ENCODE results near the gene IL2RA. TPM values are rescaled to one million over a fixed set of nuclear protein-coding genes. Genes with fewer than 3 reads are reported as not detected.

The IL2RA gene
- total and polyA plus RNA-seq, 9 of the 15 experiments (the other 6 are each of a cell fraction or from before 2014, with no cell fraction given) = 0.95 TPM; not detected in 8

DNA sequence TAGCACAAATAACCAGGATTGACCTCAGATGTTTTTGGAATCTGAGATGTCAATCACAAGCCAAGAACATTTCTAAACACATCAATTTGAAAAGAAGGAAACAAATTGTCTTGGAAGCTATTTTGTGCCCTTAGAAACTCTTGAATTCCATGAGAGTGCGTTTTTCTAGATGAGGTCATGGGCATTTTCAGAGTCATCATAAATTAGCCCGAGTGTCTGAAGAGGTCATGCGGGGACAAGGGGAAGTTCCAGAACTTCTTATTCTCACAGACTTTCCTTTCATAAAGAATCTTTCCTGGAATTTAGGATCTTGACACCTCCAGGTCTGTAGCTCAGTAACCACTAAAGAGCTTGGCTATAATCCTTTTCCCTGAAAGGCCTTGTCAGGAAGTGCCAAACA, 28.2 kb downstream of the IL2RA start:
- BruUV-seq (replicated peaks) = no TSS peak
- Histone ChIP-seq H3K36me3 (ENCODE audit: control insufficient read depth, insufficient read depth, low read length) (no peaks in the 10 kb centered on the region), H3K27me3 (ENCODE audit: control insufficient read depth in 2 of 2, insufficient read depth in 2 of 2, low read length in 2 of 2) (peaks cover 3 to 12% of the 10 kb centered on the region in 2 experiments; a peak in 3 of 5 replicates), H3K9ac (ENCODE audit: insufficient read depth in 1 of 2, low read depth in 2 of 2, low read length in 2 of 2) (no peak overlapping the region), H3K4me3 (no peak overlapping the region), H2AFZ (ENCODE audit: low read depth, low read length) (peak overlapping the region; percentile 38; the same call in 1 of the 2 replicates), H4K20me1 (replicated peaks; ENCODE audit: control insufficient read depth, insufficient read depth, low read length) (no peaks in the 10 kb centered on the region), H3K4me2 (ENCODE audit: insufficient read depth, low read length) (no peak overlapping the region), H3K79me2 (ENCODE audit: control insufficient read depth, insufficient read depth, low read length) (no peaks in the 10 kb centered on the region), H3K9me3 (replicated peaks; ENCODE audit: control insufficient read depth, insufficient read depth, low read depth, low read length) (no peaks in the 10 kb centered on the region), H3K9me1 (ENCODE audit: control insufficient read depth, insufficient read depth, low read length) (no peaks in the 10 kb centered on the region), H3K27ac (ENCODE audit: extremely low read depth, low read depth, low read length) (peak overlapping the region; percentile 36; the same call in 1 of the 3 replicates), H3K4me1 (replicated peaks in 1 of 2; ENCODE audit: control insufficient read depth in 2 of 2, insufficient read depth in 2 of 2, low read length in 2 of 2) (peaks cover 5 to 6% of the 10 kb centered on the region in 2 experiments; a peak in 3 of 5 replicates)
- in situ Hi-C loops (cut with MboI) (no loop called here), intact Hi-C loops (cut with micrococcal nuclease) (no loop called here)
- FAIRE-seq (no peak), DNase-seq (ENCODE audit: extremely low read depth in 1 of 4, low spot score in 3 of 4) (peak in 1 of 4 experiments; percentile 21), ATAC-seq (peak; percentile 59; the same call in 2 of the 3 replicates)
- POLR2A ChIA-PET = interaction anchor here (0.6 to 0.7 kb wide), 2 partner anchors 44 to 48 kb away, joined by 3 read pairs; no protein-coding TSS in a partner anchor
- CTCF ChIA-PET (ENCODE audit: low intra/inter-chr PET ratio) = interaction anchor here (1.1 kb wide), 1 partner anchor 55 kb away, joined by 6 read pairs; the partner anchor contains the start of gene RBM17
- 0% methylated on average over 3 of the region's 3 CpGs for WGBS (ENCODE audit: insufficient coverage, low coverage, missing lambda C conversion rate)
- TF ChIP-seq ZNF764 (CRISPR knock-in tag; IDR thresholded peaks at IDR 0.05; ENCODE audit: low read depth) (no peak), ZNF316 (IDR thresholded peaks at IDR 0.05) (peak; percentile 93), NCOA2 (IDR thresholded peaks at IDR 0.05; ENCODE audit: partially characterized antibody in 2 of 2) (peak in 1 of 2 experiments; percentile 16), HNRNPL (IDR thresholded peaks at IDR 0.05; ENCODE audit: low read depth, low read length) (no peak), LARP7 (IDR thresholded peaks at IDR 0.05) (no peak), DIDO1 (tag; IDR thresholded peaks at IDR 0.05; ENCODE audit: low read depth) (no peak), NR1H2 (CRISPR knock-in tag; IDR thresholded peaks at IDR 0.05) (no peak), MAFG (tag; conservative IDR thresholded peaks at IDR 0.05) (peak; percentile 93), NCOA6 (IDR thresholded peaks at IDR 0.05) (no peak), MCM3 (IDR thresholded peaks at IDR 0.05) (no peak), KLF16 (IDR thresholded peaks at IDR 0.05) (no peak), RBM22 (IDR thresholded peaks at IDR 0.05; ENCODE audit: low read depth, low read length, poor library complexity, severe bottlenecking) (no peak), RFX1 (IDR thresholded peaks at IDR 0.05) (no peak), CTBP1 (IDR thresholded peaks at IDR 0.05; ENCODE audit: borderline replicate concordance) (peak; percentile 67), FOXK1 (CRISPR knock-in tag; IDR thresholded peaks at IDR 0.05; ENCODE audit: borderline replicate concordance) (no peak), SNIP1 (IDR thresholded peaks at IDR 0.05; ENCODE audit: low read depth) (no peak), ZNF146 (CRISPR knock-in tag; IDR thresholded peaks at IDR 0.05; ENCODE audit: unreplicated experiment) (no peak), MCM5 (IDR thresholded peaks at IDR 0.05; ENCODE audit: low read depth) (no peak)
- TF ChIP-seq, protein P1, sequence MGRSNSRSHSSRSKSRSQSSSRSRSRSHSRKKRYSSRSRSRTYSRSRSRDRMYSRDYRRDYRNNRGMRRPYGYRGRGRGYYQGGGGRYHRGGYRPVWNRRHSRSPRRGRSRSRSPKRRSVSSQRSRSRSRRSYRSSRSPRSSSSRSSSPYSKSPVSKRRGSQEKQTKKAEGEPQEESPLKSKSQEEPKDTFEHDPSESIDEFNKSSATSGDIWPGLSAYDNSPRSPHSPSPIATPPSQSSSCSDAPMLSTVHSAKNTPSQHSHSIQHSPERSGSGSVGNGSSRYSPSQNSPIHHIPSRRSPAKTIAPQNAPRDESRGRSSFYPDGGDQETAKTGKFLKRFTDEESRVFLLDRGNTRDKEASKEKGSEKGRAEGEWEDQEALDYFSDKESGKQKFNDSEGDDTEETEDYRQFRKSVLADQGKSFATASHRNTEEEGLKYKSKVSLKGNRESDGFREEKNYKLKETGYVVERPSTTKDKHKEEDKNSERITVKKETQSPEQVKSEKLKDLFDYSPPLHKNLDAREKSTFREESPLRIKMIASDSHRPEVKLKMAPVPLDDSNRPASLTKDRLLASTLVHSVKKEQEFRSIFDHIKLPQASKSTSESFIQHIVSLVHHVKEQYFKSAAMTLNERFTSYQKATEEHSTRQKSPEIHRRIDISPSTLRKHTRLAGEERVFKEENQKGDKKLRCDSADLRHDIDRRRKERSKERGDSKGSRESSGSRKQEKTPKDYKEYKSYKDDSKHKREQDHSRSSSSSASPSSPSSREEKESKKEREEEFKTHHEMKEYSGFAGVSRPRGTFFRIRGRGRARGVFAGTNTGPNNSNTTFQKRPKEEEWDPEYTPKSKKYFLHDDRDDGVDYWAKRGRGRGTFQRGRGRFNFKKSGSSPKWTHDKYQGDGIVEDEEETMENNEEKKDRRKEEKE (IDR thresholded peaks at IDR 0.05; ENCODE audit: borderline replicate concordance in 1 of 2, control insufficient read depth in 1 of 2, low read depth in 2 of 2, low read length in 1 of 2) = no peak
- TF ChIP-seq, protein P2, sequence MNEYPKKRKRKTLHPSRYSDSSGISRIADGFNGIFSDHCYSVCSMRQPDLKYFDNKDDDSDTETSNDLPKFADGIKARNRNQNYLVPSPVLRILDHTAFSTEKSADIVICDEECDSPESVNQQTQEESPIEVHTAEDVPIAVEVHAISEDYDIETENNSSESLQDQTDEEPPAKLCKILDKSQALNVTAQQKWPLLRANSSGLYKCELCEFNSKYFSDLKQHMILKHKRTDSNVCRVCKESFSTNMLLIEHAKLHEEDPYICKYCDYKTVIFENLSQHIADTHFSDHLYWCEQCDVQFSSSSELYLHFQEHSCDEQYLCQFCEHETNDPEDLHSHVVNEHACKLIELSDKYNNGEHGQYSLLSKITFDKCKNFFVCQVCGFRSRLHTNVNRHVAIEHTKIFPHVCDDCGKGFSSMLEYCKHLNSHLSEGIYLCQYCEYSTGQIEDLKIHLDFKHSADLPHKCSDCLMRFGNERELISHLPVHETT (CRISPR knock-in tag; conservative IDR thresholded peaks at IDR 0.05 in 1 of 2, IDR thresholded peaks at IDR 0.05 in 1 of 2) = peak in 1 of 2 experiments; percentile 49; a peak in 1 of 4 replicates
